Astrocyte of the cerebellum (primary cell): ENCODE measurements around the gene KRTAP1-4.
A peak's percentile ranks its signal among the peaks of the same experiment; 100 is the strongest.

ENCODE experiments used
- DNase-seq: peaks from one replicate; pipeline ENCODE4 v3.0.0-alpha.2; 2011; ENCODE audit warnings: low read depth
- H3K4me3 ChIP-seq: 2 replicates; pipeline ENCODE4 v1.5.1; 2011; ENCODE audit warnings: mild to moderate bottlenecking, low read depth, low read length, moderate library complexity
- CTCF ChIP-seq: IDR thresholded peaks from 2 replicates; pipeline ENCODE4 v1.5.1; 2012; ENCODE audit warnings: low read length, low read depth, moderate library complexity, mild to moderate bottlenecking; ENCODE audit errors: missing control alignments
- in situ Hi-C: cut with HindIII; loops from 2 replicates; pipeline ENCODE4 v1.10.0; 2017; ENCODE audit warnings: low sequenced_read_pairs

KRTAP1-4 gene

GRCh38 chr17:40993839-40994238 is 36.2 kb downstream of the KRTAP1-4 start, which contains the start of gene KRTAP3-3:
TSS of gene KRTAP3-3 (minus strand) at chr17:40994164. CDS start at chr17:40994097, 67 bp downstream.
- no peak for TF ChIP-seq CTCF
- no peak for DNase-seq
- in situ Hi-C loops = no loop called here
- no peak within 1 kb of the TSS for H3K4me3 ChIP-seq

- H3K4me3 ChIP-seq = no peak overlapping the region
- no peak for DNase-seq
- in situ Hi-C loops = no loop called here
- no peak for TF ChIP-seq CTCF
These were observed 36.9 kb downstream of the KRTAP1-4 start for GRCh38 chr17:40993084-40993483.

GRCh38 chr17:40992666-40993065 is 37.3 kb downstream of the KRTAP1-4 start:
- in situ Hi-C loops = no loop called here
- DNase-seq = no peak
- no peak for TF ChIP-seq CTCF
- H3K4me3 ChIP-seq = no peak overlapping the region

GRCh38 chr17:40986920-40987319 is 43.1 kb downstream of the KRTAP1-4 start:
- no peak for DNase-seq
- no peak overlapping the region for H3K4me3 ChIP-seq
- in situ Hi-C loops = no loop called here
- TF ChIP-seq CTCF = no peak

- TF ChIP-seq CTCF = no peak
- no peak within 1 kb of the TSS for H3K4me3 ChIP-seq
- in situ Hi-C loops = no loop called here
- no peak for DNase-seq
These were observed 45.8 kb downstream of the KRTAP1-4 start, which contains the start of gene KRT40 for GRCh38 chr17:40984226-40984625. TSS of gene KRT40 (minus strand) at chr17:40984326. CDS start at chr17:40984273, 53 bp downstream.

- TF ChIP-seq CTCF = no peak
- no peak overlapping the region for H3K4me3 ChIP-seq
- in situ Hi-C loops = no loop called here
- DNase-seq = no peak
These were observed 48.9 kb downstream of the KRTAP1-4 start for GRCh38 chr17:40981115-40981514.

- H3K4me3 ChIP-seq = no peak overlapping the region
- peak; percentile 12 for DNase-seq
- in situ Hi-C loops = no loop called here
- no peak for TF ChIP-seq CTCF
These were observed 49.4 kb downstream of the KRTAP1-4 start for GRCh38 chr17:40980596-40980995.
